Left renal cortex interstitium (tissue), 4 donors: Measurements from ENCODE around the gene NEDD8. TPM values are rescaled to one million over a fixed set of nuclear protein-coding genes. Genes with fewer than 3 reads are reported as not detected.
"Not testable (repeated sequence)": the region's sequence is repeated elsewhere in the genome, so short reads cannot be mapped to it uniquely, and the experiment has no call there.

Experiments
- DNase-seq, 4 donors: peaks; one replicate each; pipeline ENCODE4 v3.0.0-alpha.2; 2013; ENCODE audit warnings: low read depth in 4 of 4, low spot score in 2 of 4, missing footprints in 1 of 4
- polyA plus RNA-seq, 4 donors: library from polyadenylated mRNA; unstranded; fragments of 120-200 nt; gene quantifications; one replicate each; pipeline ENCODE4 v1.2.1, GENCODE V29; 2013; ENCODE audit not compliant: insufficient read length in 4 of 4

Gene NEDD8
- polyA plus RNA-seq, 4 donors: 206 to 248 (median 222) TPM

DNA sequence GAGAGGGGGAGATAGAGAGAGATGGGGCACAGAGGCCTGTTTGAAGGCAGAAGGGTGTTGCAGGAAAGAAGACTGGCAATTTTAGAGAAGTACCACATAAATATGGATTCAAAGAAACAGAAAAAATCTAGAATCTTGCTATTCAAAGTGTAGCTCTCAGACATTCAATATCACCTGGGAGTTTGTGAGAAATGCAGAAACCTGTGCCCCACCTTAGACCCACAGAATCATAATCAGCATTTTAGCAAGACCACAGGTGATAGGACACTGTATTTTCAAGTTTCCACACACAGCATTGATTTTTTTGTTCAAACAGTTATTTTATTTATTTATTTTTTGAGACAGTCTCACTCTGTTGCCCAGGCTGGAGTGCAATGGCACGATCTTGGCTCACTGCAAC lies 3.3 kb downstream of the NEDD8 start:
- no peak for DNase-seq

DNA sequence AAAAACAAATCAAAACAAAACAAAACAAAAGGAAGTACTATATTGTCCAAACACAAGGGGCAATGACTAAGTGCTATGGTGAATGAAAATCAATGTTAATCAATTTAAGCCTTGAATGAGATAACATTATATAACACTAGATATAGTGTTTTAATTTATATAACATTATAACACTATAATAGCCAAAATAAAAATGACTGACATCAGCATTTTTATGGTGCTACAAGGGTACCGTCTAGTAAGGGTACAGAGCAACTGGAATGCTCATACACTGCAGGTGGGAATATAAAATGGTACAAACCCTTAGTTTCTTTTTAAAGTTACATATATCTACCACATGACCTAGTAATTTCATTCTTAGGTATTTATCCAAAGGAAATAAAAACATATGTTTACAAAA lies 5.7 kb downstream of the NEDD8 start:
- DNase-seq: no peak

DNA sequence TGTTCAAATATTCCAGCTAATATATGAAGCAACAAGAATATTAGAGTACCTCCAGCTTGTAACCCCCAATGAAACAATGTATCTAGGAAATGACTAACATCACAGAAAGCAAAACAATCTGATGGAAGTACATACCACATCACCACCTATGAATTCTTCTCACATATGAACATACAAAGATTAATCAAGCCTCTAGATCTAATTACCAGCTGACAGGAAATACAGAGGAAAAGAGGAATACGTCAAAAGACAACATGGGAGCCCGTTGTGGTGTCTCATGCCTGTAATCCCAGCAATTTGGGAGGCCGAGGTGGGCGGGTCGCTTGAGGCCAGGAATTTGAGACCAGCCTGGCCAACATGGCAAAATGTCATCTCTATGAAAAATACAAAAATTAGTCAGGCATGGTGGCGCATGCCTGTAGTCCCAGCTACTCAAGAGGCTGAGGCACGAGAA lies 7.5 kb downstream of the NEDD8 start:
- no peak for DNase-seq

DNA sequence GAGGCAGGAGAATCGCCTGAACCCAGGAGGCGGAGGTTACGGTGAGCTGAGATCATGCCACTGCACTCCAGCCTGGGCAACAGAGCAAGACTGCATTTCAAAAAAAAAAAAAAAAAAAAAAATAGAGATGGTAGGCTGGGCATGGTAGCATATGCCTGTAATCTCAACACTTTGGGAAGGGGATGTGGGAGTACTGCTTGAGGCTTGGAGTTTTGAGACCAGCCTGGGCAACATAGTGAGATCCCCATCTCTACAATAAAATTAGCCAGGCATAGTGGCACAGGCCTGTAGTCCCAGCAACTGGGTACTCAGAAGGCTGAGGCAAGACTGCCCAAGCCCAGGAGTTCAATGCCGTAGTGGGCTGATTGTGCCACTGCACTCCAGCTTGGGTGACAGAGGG lies 9.2 kb downstream of the NEDD8 start:
- DNase-seq: not testable (repeated sequence)

DNA sequence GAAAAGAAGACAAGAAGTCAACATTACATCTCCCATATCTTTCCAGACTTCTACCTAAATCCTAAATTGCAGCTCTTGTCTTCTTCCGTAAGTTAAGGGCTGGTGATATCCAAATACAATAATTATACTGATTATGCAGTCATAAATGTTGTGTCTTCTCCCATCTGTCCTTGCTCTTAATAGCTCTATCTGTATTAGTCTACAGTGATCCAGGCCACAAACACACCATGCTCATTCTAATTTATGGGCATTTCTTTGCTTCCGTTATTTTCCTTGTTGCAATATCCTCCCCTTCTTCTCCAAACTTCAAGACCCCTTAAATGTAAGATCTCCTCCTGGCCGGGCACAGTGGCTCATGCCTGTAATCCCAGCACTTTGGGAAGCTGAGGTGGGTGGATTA lies 12.6 kb downstream of the NEDD8 start:
- no peak for DNase-seq

DNA sequence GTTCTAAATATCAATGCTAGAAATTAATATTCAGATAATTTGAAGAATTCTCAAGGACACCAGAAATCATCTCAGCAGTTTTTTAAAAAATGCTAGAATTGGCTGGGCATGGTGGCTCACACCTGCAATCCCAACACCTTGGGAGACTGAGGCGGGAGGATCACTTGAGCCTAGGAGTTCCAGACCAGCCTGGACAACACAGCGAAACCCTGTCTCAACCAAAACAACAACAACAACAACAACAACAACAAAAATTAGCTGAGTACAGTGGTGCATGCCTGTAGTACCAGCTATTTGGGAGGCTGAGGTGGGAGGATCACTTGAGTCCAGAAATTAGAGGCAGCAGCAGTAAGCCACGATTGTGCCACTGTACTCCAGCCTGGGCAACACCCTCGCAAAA lies 13.1 kb downstream of the NEDD8 start:
- DNase-seq: no peak

DNA sequence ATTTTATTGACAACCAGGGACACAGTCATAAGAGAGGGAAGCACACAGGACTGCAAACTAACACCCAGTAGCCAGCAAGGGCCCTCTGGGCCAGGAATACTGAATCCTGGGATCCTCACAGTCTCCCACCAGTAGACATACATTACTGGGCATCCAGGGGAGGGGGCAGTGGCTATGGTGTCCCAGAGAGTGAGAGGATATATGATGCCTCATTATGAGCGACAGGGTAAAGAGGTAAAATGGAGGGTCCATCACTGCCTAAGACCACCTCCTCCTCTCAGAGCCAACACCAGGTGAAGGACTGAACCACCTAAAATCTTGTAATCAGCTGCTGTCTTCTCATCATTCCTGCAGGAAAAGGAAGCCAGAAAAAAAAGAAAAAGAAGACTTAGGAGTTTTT lies 15.3 kb downstream of the NEDD8 start:
- not testable (repeated sequence) for DNase-seq

DNA sequence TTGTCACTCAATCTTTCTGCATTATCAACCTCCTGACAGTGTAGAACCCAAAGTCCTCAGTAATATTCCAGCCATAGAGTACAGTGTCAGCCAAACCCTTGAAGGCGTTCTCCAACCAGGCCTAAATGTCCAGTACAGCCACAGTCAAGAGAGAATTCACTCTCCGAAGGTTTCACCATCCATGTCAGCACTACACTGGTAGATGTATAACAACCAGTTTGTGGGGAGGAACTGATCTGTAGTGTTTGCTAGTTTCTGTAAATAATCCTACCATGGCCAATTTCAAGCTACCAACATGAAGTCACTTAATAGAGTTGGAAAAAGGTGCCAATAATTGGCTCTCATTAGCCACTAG lies 15.8 kb downstream of the NEDD8 start:
- DNase-seq: no peak

DNA sequence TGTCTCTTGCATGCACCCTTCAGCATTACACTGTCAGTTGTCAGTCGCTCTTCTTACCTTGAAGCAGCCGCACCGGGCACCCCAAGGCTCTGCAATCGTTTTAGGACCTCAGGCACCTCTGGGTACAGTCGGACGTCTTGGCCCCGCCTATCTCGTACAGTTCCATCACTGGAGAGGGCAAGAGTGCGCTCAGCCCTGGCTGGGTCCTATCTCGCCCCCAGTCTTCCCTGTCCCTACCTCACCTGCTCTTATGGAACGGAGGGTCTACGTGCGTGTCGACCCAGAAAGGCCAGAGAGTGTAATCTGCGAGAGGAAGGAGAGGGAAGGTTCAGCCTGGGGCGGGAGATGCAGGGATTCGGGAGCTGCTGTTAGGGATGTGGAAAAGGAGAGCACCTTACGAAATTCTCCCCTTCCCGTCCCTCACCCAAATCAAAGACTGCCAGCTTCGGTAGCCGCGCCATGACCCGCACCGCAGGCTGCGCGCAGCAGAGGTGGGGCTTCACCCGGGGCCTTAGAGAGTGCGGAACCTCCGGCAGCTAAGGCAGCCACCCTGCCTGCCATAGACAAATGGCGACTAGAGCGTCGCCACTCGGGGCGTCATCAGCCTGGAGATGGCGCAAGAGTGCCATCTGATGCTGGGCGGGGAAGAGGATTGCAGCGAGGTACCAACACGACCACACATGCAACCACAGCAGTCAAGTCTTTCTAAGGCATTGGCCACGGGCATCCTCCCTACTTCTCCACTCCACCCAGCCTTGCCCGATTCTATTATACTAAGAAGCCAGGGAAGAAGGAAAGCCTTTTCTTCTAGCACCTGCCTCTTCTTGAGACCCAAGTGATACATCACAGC lies 16.4 kb downstream of the NEDD8 start, which contains the start of gene MDP1:
TSS of gene MDP1 (minus strand) at position 572 of the 850 bp plus-strand sequence. CDS start at position 461, 111 bp downstream.
- DNase-seq: peak in 2 of 4 donors; percentile 77 to 83

DNA sequence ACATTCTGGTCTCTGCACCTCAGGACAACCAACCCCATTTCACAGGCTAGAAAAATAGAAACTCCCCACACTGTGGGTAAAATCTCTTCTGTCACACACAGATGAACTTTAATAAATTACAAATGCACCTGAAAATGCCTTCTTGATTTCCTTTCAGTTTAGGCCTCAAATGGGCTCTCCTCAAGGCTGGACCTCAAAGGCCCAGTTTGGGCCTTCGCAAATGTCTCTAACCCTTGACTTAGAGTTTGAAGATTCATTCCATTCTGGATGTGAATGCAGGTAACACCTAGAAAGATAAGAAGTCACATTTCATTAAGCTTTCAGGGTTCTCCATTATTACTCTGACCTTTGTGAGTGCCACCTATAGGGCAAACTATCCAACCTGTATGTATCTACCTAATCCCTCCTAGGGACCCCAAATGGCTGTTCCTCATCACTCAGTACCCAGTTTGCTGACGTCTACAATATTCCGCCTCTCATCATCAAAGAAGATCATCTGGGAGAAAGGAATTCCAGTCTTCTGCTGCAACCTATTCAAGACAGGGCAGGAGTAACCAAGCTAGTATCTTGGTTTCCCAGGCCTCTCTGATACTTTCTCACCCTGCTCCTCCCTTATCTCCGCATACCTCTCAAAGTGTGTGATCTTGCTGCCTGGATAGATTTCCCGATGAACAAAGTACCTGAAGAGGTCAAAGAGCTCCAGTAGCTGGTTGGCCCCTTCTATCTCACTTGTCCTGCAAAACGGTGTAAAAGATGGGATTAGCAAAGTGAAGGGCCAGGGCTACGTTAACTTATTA lies 18.1 kb downstream of the NEDD8 start:
- no peak for DNase-seq

DNA sequence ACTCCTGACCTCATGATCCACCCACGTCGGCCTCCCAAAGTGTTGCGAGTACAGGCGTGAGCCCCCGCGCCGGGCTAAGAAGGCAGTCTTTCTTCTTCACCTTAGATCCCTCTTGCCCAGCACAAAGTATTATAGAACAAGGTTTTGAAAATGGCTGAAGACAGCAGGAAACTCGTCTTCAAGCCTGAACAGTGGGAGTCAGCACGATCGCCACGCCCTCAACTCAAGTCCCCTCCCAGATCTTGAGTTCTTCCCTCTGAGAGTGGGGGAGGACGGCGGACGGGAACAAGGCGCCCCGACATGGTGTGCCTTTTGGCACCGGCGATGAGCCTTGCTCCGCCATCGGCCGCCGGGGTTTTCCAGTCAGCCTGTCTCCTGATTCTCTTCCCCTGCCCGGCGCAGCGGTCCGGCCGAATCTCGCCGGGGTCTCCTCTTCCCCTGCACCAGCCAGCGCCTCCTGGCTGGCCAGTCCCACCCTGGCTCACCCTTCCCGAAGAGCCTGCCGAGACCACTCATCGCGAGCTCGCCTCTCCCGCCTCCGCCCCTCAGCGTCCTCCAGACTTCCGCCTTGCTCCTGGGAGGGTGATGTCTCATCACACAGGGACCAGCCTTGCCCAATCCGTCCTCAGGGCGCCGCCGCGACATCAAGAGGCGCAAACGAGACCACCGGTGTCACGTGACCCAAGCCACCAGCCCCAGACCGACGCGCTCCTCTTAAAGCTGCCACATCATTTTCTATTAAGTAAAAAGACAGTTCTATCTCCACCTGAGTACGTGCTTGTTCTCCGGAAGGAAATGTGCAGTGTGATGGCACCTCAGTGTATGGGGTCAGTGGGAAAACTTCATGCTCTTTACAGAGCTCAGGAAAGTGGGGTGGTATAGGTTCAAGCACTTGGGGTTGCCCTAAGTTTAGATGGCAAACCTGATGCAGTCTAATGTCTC lies 19.0 kb downstream of the NEDD8 start, which contains the start of gene CHMP4A:
TSS of gene CHMP4A (minus strand) at position 565 of the 942 bp plus-strand sequence. CDS start at position 516, 49 bp downstream.
- peak; percentile 86 to 95 (median 90) for DNase-seq

DNA sequence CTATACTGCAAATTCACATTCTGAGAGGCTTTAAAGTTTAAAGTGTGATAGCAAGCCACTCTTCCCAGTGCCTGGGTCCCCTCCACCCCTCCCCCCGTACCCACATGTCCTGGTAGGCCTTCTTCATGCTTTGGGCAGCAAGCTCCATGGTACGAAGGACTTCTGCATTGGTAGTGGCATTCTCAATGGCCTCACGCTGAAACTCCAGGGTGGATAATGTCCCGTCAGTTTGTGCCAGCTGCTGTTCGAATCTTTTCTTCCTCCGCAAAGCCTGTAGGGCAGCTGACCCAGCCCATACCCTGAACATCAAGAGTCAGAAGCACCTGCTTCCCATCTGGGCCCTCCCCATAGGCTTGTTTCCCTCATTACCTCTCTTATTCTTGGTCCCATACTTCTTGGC lies 20.9 kb downstream of the NEDD8 start:
- no peak for DNase-seq

DNA sequence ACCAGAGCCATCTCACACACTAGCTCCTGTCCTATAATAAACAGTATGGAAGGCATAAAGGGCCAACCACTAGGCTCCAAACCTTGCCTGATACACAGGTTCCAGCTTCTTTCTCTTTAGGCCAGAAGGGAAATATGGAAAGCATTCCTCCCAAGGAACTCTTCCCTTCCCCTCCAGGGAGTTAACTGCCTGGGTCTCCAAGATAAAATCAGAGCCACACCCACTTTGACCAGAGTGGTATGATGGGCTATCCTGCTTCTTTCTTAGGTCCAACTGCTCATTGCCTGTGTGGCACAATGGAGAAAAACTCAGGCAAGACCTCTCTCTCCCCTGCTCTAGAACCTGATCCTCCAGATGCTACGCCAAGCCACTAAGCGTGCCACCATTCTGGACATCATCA lies 24.5 kb downstream of the NEDD8 start:
- no peak for DNase-seq

DNA sequence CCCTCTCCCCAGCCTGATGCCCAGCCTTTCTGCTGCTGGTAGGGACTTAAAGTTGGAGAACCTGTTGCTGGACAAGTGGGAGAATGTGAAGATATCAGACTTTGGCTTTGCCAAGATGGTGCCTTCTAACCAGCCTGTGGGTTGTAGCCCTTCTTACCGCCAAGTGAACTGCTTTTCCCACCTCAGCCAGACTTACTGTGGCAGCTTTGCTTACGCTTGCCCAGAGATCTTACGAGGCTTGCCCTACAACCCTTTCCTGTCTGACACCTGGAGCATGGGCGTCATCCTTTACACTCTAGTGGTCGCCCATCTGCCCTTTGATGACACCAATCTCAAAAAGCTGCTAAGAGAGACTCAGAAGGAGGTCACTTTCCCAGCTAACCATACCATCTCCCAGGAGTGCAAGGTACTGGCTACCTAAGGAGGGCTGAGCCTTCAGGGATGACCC lies 25.0 kb downstream of the NEDD8 start:
- DNase-seq: no peak

DNA sequence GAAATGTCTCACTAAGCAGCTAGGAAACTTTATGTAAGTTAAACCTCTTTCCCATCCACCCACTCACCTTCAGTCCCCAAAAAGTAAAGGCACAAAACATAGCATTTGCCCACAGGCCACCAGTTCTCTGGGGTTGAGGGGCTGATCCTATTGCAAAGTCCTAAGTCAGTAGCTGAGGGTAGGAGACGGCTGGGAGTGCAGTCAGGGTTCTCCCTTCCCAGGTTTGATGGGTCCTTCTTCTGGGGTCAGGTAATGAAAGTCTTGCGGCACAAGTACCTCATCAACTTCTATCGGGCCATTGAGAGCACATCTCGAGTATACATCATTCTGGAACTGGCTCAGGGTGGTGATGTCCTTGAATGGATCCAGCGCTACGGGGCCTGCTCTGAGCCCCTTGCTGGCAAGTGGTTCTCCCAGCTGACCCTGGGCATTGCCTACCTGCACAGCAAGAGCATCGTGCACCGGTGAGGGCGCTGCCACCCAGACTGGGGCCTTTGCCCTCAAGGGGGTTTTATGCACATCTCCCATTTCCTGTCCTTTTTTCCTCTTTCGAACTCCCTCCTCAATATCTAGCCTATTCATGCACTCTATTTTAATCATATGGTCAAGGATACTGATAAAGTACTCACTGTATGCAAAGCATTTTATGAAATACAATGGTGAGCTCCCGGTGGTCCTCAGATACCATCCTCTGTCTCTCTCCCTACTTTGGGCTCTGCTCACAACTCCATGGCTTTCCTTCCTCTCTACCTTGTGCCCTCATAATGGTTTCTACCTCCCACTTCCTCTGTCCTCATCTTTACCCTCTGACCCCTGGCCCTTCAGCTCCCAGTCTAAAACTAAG lies 25.7 kb downstream of the NEDD8 start:
- no peak for DNase-seq

DNA sequence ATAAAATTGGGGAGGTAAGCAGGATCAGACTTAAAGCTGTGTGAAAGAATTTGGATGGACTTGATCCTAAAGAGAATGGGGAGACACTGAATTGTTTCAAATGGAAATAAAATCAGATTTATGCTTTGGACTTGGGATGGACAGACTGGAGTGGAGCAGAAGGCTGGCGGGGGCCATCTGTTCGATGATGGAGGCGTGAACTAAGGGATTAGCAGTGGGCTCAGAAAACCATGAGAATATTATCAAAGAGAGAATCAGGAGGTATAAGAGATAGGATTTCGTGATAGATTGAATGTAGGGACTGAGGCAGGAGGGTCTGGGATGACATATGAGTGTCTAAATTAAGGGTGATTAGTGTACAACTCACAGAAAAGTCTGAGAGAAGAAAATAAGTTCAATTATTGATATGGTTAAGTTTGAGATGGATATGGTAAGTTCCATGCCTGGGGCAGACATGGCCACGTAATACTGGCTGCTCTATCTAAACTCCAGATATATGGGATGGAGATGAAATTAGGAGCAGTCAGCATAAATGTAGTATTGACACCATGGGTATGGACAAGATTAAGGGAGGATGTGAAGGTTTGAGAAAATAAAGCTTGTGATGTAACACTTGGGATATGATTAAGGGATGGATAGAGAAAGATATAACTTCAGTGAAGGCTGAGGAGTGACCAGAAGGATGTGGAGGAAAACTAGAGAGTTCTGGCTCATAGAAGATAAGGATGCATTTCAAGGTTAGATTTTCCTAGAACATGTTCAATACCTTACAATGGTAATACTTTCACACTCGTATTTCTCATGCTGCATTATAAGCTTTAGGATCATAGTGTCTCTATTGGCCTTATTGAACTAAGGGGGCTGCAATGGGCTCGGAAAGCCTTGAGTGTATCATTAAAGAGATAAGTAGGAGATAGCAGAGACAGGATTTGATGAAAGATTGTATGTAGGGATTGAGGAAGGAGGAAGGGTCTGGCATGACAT lies 27.7 kb downstream of the NEDD8 start:
- no peak for DNase-seq

DNA sequence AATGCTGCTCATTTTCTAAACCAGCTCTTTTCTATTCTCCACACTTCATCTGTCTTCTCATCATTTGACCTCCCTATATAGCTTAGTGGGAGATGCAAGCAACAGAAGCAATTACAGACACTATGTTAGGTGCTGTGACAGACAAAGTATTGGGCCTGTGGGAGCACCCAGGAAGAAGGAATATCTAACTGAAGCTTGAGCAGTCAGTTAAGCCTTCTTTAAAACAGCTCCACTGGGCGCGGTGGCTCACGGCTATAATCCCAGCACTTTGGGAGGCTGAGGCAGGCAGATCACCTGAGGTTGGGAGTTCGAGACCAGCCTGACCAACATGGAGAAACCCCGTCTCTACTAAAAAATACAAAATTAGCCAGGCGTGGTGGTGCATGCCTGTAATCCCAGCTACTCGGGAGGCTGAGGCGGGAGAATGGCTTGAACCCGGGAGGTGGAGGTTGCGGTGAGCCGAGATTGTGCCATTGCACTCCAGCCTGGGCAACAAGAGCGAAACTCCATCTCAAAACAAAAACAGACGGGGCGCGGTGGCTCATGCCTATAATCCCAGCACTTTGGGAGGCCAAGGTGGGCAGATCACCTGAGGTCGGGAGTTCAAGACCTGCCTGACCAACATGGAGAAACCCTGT lies 28.8 kb downstream of the NEDD8 start:
- DNase-seq: not testable (repeated sequence)

DNA sequence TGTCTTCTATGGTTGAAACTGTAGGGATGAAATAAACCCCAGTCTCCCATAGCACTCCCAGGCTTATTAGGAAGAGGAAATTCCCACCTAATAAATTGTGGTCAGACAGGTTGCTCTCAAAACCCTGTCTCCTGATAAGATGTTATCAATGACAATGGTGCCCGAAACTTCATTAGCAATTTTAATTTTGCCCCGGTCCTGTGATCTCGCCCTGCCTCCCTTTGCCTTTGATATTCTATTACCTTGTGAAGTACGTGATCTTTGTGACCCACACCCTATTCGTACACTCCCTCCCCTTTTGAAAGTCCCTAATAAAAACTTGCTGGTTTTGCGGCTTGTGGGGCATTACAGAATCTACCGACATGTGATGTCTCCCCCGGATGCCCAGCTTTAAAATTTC lies 29.6 kb downstream of the NEDD8 start:
- not testable (repeated sequence) for DNase-seq
